HG03135 (cell line): ENCODE measurements around the gene ZC3H12C.
"Not testable (repeated sequence)": the region's sequence is repeated elsewhere in the genome, so short reads cannot be mapped to it uniquely, and the experiment has no call there.

Source experiments
- ATAC-seq: cut with Tn5 transposase; IDR thresholded peaks from one replicate; pipeline ENCODE4 v1.9.1; 2021; ENCODE audit warnings: mild to moderate bottlenecking, moderate library complexity; ENCODE audit not compliant: unreplicated experiment

ZC3H12C gene

GRCh38 chr11:110208678-110209312 is 115.6 kb downstream of the ZC3H12C start:
- ATAC-seq = not testable (repeated sequence)

- not testable (repeated sequence) for ATAC-seq
Observed at GRCh38 chr11:110209313-110209694, 116.1 kb downstream of the ZC3H12C start.

DNA sequence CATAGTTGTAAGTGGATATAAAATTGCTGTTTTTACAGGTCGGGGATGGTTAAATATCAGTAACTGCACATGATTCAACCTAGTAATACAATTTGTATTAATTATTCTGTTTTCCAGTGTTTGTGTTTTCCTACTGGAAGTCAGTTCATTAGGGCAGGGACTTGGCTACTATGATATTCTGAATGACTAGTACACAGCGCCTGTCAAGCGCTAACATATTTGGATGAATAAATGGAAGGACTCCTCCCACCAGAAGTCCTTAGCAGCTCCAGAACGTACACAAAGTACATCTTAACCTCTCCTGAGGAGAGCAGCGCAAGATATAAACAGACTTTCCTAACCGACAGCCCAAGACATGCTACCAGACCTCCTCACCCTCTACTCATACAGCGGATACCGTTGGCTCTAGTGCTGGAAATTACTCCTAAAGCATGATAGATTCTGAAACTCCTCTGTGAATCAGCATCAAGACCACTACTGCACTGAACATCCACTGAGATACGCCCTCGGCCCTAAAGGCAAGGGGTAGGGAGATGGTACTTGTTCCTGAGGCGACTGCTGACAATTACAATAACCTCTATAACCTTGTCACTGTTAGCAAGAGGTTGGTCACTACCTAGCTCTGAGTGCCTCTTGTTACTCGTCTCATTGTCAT is 124.2 kb downstream of the ZC3H12C start:
- ATAC-seq = no peak

- ATAC-seq = no peak
Observed at GRCh38 chr11:110217936-110218335, 124.7 kb downstream of the ZC3H12C start.

GRCh38 chr11:110219006-110219785 is 126.0 kb downstream of the ZC3H12C start:
- ATAC-seq = no peak
